ENCODE results near the gene GPHN. TPM values are rescaled to one million over a fixed set of nuclear protein-coding genes. Genes with fewer than 3 reads are reported as not detected.

GPHN gene
- total and polyA plus RNA-seq, 2 donors (not counting 3 experiments of a cell fraction or from before 2014, with no cell fraction given) = 5.1 to 23.2 TPM

DNA sequence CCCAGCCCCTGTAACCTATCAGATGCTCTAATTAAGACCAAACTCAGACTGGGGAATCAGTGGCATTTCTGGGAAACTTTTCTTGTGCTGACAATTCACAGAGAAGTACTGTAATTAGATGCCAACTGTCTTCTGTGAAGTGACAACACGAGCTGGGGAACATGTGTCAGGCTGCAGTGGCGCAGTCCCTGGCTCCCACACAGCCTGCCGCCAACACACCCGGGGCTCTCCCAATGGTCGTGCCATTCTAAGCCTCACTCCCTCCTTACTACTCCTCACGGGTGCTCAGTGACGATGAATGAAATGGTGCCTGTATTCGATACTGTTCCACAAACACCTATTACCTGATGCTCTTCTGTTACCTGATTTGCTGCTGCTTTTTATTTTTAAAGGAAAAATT lies 699.9 kb downstream of the GPHN start:
- Histone ChIP-seq H3K9me3 (replicated peaks; ENCODE audit: control insufficient read depth, insufficient read depth, low read length) (no peaks in the 10 kb centered on the region), H2AFZ (ENCODE audit: low read depth, low read length) (no peak overlapping the region), H3K4me2 (ENCODE audit: insufficient read depth, low read length) (no peak overlapping the region), H3K9ac (replicated peaks; ENCODE audit: extremely low read depth, insufficient read depth, low read length) (no peak overlapping the region), H3K27me3 (ENCODE audit: control insufficient read depth in 2 of 2, insufficient read depth in 2 of 2, low read length in 2 of 2) (no peaks in the 10 kb centered on the region), H3K79me2 (ENCODE audit: control insufficient read depth, insufficient read depth, low read length) (no peaks in the 10 kb centered on the region), H3K4me1 (ENCODE audit: control insufficient read depth, extremely low read depth, insufficient read depth, low read length) (no peaks in the 10 kb centered on the region), H3K9me1 (replicated peaks; ENCODE audit: control insufficient read depth, extremely low read depth, insufficient read depth, low read length) (no peaks in the 10 kb centered on the region), H3K27ac (ENCODE audit: insufficient read depth, low read depth, low read length) (no peak overlapping the region), H3K4me3 (replicated peaks in 1 of 3; ENCODE audit: insufficient read depth in 1 of 3, low read depth in 1 of 3, low read length in 3 of 3) (no peak overlapping the region), H4K20me1 (replicated peaks; ENCODE audit: control insufficient read depth, extremely low read depth, insufficient read depth, low read length) (no peaks in the 10 kb centered on the region), H3K36me3 (ENCODE audit: control insufficient read depth in 2 of 2, extremely low read depth in 1 of 2, insufficient read depth in 2 of 2, low read length in 2 of 2) (no peaks in the 10 kb centered on the region)
- intact Hi-C loops (cut with micrococcal nuclease) (no loop called here), dilution Hi-C loops (cut with MboI; ENCODE audit: extremely low pct_ligation_motif_present, low sequenced_read_pairs) (no loop called here)
- BruUV-seq (replicated peaks) = no TSS peak
- POLR2A ChIA-PET = no interaction called here
- CTCF ChIA-PET = no interaction called here
- no peak for TF ChIP-seq EZH2 (IDR thresholded peaks at IDR 0.05; ENCODE audit: borderline replicate concordance, low read depth, low read length, severe bottlenecking)
- TF ChIP-seq, protein P1, sequence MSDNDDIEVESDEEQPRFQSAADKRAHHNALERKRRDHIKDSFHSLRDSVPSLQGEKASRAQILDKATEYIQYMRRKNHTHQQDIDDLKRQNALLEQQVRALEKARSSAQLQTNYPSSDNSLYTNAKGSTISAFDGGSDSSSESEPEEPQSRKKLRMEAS (IDR thresholded peaks at IDR 0.05; ENCODE audit: insufficient read depth, insufficient read length) = no peak
- TF ChIP-seq POLR2AphosphoS5 (IDR thresholded peaks at IDR 0.05; ENCODE audit: insufficient read depth, low read depth, low read length) = no peak
- no peak for TF ChIP-seq MYC (IDR thresholded peaks at IDR 0.05; ENCODE audit: low read depth, low read length)
- no peak for TF ChIP-seq GATA2 (IDR thresholded peaks at IDR 0.05; ENCODE audit: insufficient read depth, insufficient read length, low read depth, low read length)
- TF ChIP-seq CTCF (IDR thresholded peaks at IDR 0.05; ENCODE audit: extremely low read depth in 1 of 2, insufficient read depth in 1 of 2, low read depth in 1 of 2, low read length in 2 of 2) = no peak
- TF ChIP-seq POLR2A (IDR thresholded peaks at IDR 0.05; ENCODE audit: low read depth, low read length) = no peak
- TF ChIP-seq JUN (IDR thresholded peaks at IDR 0.05; ENCODE audit: borderline replicate concordance, insufficient read depth, insufficient read length, low read depth) = no peak
- TF ChIP-seq FOS (IDR thresholded peaks at IDR 0.05; ENCODE audit: borderline replicate concordance, insufficient read depth, low read length) = no peak
- no peak for DNase-seq (ENCODE audit: low read depth, low spot score)
- no peak for FAIRE-seq
